Neural cell (in vitro differentiated cells): ENCODE data around the gene PODXL2. TPM values are rescaled to one million over a fixed set of nuclear protein-coding genes. Genes with fewer than 3 reads are reported as not detected.
"Not testable (repeated sequence)": the region's sequence is repeated elsewhere in the genome, so short reads cannot be mapped to it uniquely, and the experiment has no call there.

Source experiments
- H2AFZ ChIP-seq: fragments of 200-600, 300-800 bp; sonication (generic), shearing (Covaris generic); 2 replicates; pipeline ENCODE4 v1.6.0; 2014; ENCODE audit warnings: low read depth, mild to moderate bottlenecking, antibody characterized with exemption, low read length, moderate library complexity
- H3F3A ChIP-seq: fragments of 200-600 bp; shearing (Covaris generic); 2 replicates; pipeline ENCODE4 v1.6.1; 2016; ENCODE audit warnings: mild to moderate bottlenecking, moderate library complexity, mixed read lengths, antibody characterized with exemption, low read length; ENCODE audit not compliant: insufficient read depth, poor library complexity, severe bottlenecking
- H3K27ac ChIP-seq: fragments of 200-600, 300-800 bp; sonication (generic), shearing (Covaris generic); 2 replicates; pipeline ENCODE4 v1.5.1; 2014; ENCODE audit warnings: mild to moderate bottlenecking, low read length, moderate library complexity
- H3K27me3 ChIP-seq: fragments of 300-800, 200-600 bp; sonication (generic), shearing (Covaris generic); 2 replicates; pipeline ENCODE4 v1.6.0; 2014; ENCODE audit warnings: mild to moderate bottlenecking, low read depth, low read length, moderate library complexity; ENCODE audit not compliant: insufficient read depth
- H3K36me3 ChIP-seq: fragments of 300-800, 200-600 bp; sonication (generic), shearing (Covaris generic); 2 replicates; pipeline ENCODE4 v1.5.1; 2014; ENCODE audit warnings: mild to moderate bottlenecking, antibody characterized with exemption, low read length, moderate library complexity; ENCODE audit not compliant: insufficient read depth
- H3K4me2 ChIP-seq: fragments of 300-800, 200-600 bp; sonication (generic), shearing (Covaris generic); 2 replicates; pipeline ENCODE4 v1.6.0; 2014; ENCODE audit warnings: mild to moderate bottlenecking, low read length
- H3K4me3 ChIP-seq: fragments of 300-800, 200-600 bp; sonication (generic), shearing (Covaris generic); 2 replicates; pipeline ENCODE4 v1.5.1; 2014; ENCODE audit warnings: mild to moderate bottlenecking, low read length, moderate library complexity
- H3K79me2 ChIP-seq: fragments of 200-600 bp; shearing (Covaris generic); replicated peaks from 2 replicates; pipeline ENCODE4 v1.6.0; 2014; ENCODE audit warnings: mild to moderate bottlenecking, low read length, moderate library complexity; ENCODE audit not compliant: insufficient read depth
- H3K9ac ChIP-seq: fragments of 300-800, 200-600 bp; sonication (generic), shearing (Covaris generic); 2 replicates; pipeline ENCODE4 v1.6.1; 2016; ENCODE audit warnings: mild to moderate bottlenecking, low read length, mixed read lengths
- H3K9me2 ChIP-seq: fragments of 200-600 bp; shearing (Covaris generic); 2 replicates; pipeline ENCODE4 v1.6.1; 2016; ENCODE audit warnings: mild to moderate bottlenecking, low read length, mixed read lengths; ENCODE audit not compliant: insufficient read depth
- H3K9me3 ChIP-seq: fragments of 200-600, 300-800 bp; sonication (generic), shearing (Covaris generic); 2 replicates; pipeline ENCODE4 v1.6.1; 2016; ENCODE audit warnings: mild to moderate bottlenecking, mixed run types, low read length, moderate library complexity, mixed read lengths
- H4K20me1 ChIP-seq: fragments of 200-600 bp; shearing (Covaris generic); 2 replicates; pipeline ENCODE4 v1.6.1; 2016; ENCODE audit warnings: mild to moderate bottlenecking, mixed run types; ENCODE audit not compliant: insufficient read depth
- CTCF ChIP-seq: fragments of 450-650 bp; IDR thresholded peaks from 2 replicates; pipeline ENCODE4 v1.5.1; 2014; ENCODE audit warnings: antibody characterized with exemption, mild to moderate bottlenecking, moderate library complexity; ENCODE audit not compliant: poor library complexity, severe bottlenecking
- MXI1 ChIP-seq: fragments of 450-650 bp; conservative IDR thresholded peaks from 2 replicates; pipeline ENCODE4 v1.6.1; 2014; ENCODE audit warnings: antibody characterized with exemption, mild to moderate bottlenecking; ENCODE audit not compliant: poor library complexity, severe bottlenecking
- POLR2AphosphoS5 ChIP-seq: IDR thresholded peaks from 2 replicates; pipeline ENCODE4 v1.6.1; 2012
- RAD21 ChIP-seq: fragments of 450-650 bp; conservative IDR thresholded peaks from 2 replicates; pipeline ENCODE4 v1.6.1; 2014; ENCODE audit warnings: antibody characterized with exemption, mild to moderate bottlenecking, moderate library complexity
- SMC3 ChIP-seq: fragments of 450-650 bp; conservative IDR thresholded peaks from 2 replicates; pipeline ENCODE4 v1.6.1; 2014; ENCODE audit warnings: antibody characterized with exemption, mild to moderate bottlenecking, moderate library complexity; ENCODE audit not compliant: poor library complexity
- TAF1 ChIP-seq: IDR thresholded peaks from 2 replicates; pipeline ENCODE4 v1.6.1; 2012; ENCODE audit warnings: low read depth
- polyA plus RNA-seq: library from polyadenylated mRNA; depleted of rRNA; stranded (reverse); fragments of >200 nt; gene quantifications from 2 replicates; pipeline ENCODE4 v1.2.3, GENCODE V29; 2014

PODXL2 gene
- polyA plus RNA-seq, 1 donor from 2014 or later = 266 TPM

GRCh38 chr3:127652246-127652995 lies 23.4 kb downstream of the PODXL2 start:
- Histone ChIP-seq H3K9me2 (no peaks in the 10 kb centered on the region), H4K20me1 (peaks cover 3% of the 10 kb centered on the region), H3K79me2 (no peaks in the 10 kb centered on the region), H3K9ac (no peak overlapping the region), H3F3A (no peaks in the 10 kb centered on the region), H3K4me2 (no peak overlapping the region), H3K27me3 (no peaks in the 10 kb centered on the region), H3K36me3 (peaks cover 4% of the 10 kb centered on the region), H2AFZ (no peak overlapping the region), H3K4me3 (no peak overlapping the region), H3K27ac (no peak overlapping the region), H3K9me3 (no peaks in the 10 kb centered on the region)
- TF ChIP-seq SMC3 (peak; percentile 91), CTCF (peak; percentile 80), TAF1 (no peak), RAD21 (peak; percentile 87)

- no peaks in the 10 kb centered on the region for H4K20me1 ChIP-seq
- H3K9me2 ChIP-seq = no peaks in the 10 kb centered on the region
- H2AFZ ChIP-seq = no peak overlapping the region
- H3K9ac ChIP-seq = no peak overlapping the region
- no peaks in the 10 kb centered on the region for H3K9me3 ChIP-seq
- H3K36me3 ChIP-seq = peaks cover under 1% of the 10 kb centered on the region
- no peak overlapping the region for H3K27ac ChIP-seq
- no peak for TF ChIP-seq MXI1
- TF ChIP-seq TAF1 = no peak
- TF ChIP-seq CTCF = no peak
- no peak for TF ChIP-seq SMC3
- TF ChIP-seq POLR2AphosphoS5 = no peak
- no peak overlapping the region for H3K4me2 ChIP-seq
- H3F3A ChIP-seq = no peaks in the 10 kb centered on the region
- H3K27me3 ChIP-seq = no peaks in the 10 kb centered on the region
- H3K79me2 ChIP-seq = no peaks in the 10 kb centered on the region
- no peak overlapping the region for H3K4me3 ChIP-seq
Measured at GRCh38 chr3:127654374-127654773, 25.4 kb downstream of the PODXL2 start.

GRCh38 chr3:127654993-127655392 lies 26.0 kb downstream of the PODXL2 start:
- not testable (repeated sequence) for H4K20me1 ChIP-seq, H3K4me2 ChIP-seq, H3F3A ChIP-seq, H3K27ac ChIP-seq, H3K9me2 ChIP-seq, H3K9me3 ChIP-seq, H3K27me3 ChIP-seq, H3K36me3 ChIP-seq, H2AFZ ChIP-seq, H3K79me2 ChIP-seq, H3K4me3 ChIP-seq, H3K9ac ChIP-seq
